Bronchial epithelial cell (primary cell): ENCODE results near the gene SLC41A1. TPM values are rescaled to one million over a fixed set of nuclear protein-coding genes. Genes with fewer than 3 reads are reported as not detected.

ENCODE experiments used
- DNase-seq: peaks from one replicate; pipeline ENCODE4 v3.0.0-alpha.2; 2010; ENCODE audit warnings: low read depth
- FAIRE-seq: peaks from 2 replicates; lab custom pipeline; 2011; peaks lifted over from hg19 to GRCh38; lab: Jason Lieb, UNC
- H3K27me3 ChIP-seq: 2 replicates; pipeline ENCODE4 v1.5.1; 2011; ENCODE audit warnings: low read length; ENCODE audit not compliant: control insufficient read depth, insufficient read depth
- H3K36me3 ChIP-seq: 2 replicates; pipeline ENCODE4 v1.5.1; 2011; ENCODE audit warnings: low read length; ENCODE audit not compliant: control insufficient read depth, insufficient read depth
- H3K4me3 ChIP-seq: 2 replicates; pipeline ENCODE4 v1.5.1; 2011; ENCODE audit warnings: mild to moderate bottlenecking, low read depth, low read length, control low read depth
- total RNA-seq: library from RNA; depleted of rRNA; stranded (reverse); fragments of >200 nt; gene quantifications from 2 replicates; pipeline ENCODE4 v1.2.1, GENCODE V29; 2014
- TF ChIP-seq, protein P1 (sequence below): IDR thresholded peaks from 2 replicates; pipeline ENCODE4 v1.5.1; 2011; ENCODE audit warnings: mild to moderate bottlenecking, moderate library complexity, low read length, control low read depth, inconsistent platforms; ENCODE audit not compliant: insufficient read depth, severe bottlenecking

SLC41A1 gene
- total RNA-seq, 1 donor from 2014 or later, result 6.6 TPM

DNA sequence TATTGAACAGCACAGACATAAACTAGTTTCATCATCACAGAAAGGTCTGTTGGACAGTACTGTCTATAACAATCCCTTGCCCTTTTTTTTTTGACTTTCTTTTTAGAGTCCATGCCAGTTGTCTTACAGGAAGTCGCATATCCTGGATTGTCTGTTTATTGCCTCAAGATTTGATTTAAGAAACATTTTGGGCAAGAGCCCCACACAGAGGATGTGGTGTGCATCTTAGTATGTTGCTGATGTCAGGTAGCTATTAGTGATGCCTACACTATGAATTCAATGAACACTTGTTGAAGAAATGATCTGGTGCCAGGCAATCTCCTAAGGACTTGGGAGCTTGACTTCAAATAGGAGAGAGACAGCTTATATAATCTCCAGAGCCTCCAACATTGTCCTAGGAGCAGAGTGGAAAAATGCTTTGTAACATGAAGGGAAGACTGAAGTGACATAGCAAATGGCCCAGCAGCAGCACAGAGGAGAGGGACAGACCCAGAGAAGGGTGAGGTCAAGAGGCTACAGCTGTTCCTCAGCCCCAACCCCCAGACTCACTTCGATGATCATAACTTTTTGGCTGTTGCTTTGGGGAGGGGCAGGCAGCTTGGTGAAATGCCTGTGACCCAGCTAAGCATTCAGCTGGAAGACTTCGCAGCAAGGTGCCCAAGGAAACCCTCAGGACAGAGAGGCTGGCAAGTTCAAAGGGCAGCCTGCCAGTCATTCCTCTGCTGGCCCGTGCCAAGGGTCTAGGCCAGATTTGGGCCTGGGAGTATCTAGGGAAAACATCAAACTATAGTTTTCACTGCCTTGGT is 30.2 kb downstream of the SLC41A1 start:
- TF ChIP-seq, protein P1, sequence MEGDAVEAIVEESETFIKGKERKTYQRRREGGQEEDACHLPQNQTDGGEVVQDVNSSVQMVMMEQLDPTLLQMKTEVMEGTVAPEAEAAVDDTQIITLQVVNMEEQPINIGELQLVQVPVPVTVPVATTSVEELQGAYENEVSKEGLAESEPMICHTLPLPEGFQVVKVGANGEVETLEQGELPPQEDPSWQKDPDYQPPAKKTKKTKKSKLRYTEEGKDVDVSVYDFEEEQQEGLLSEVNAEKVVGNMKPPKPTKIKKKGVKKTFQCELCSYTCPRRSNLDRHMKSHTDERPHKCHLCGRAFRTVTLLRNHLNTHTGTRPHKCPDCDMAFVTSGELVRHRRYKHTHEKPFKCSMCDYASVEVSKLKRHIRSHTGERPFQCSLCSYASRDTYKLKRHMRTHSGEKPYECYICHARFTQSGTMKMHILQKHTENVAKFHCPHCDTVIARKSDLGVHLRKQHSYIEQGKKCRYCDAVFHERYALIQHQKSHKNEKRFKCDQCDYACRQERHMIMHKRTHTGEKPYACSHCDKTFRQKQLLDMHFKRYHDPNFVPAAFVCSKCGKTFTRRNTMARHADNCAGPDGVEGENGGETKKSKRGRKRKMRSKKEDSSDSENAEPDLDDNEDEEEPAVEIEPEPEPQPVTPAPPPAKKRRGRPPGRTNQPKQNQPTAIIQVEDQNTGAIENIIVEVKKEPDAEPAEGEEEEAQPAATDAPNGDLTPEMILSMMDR, result no peak
- Histone ChIP-seq H3K36me3 (no peaks in the 10 kb centered on the region), H3K27me3 (no peaks in the 10 kb centered on the region), H3K4me3 (no peak overlapping the region)
- FAIRE-seq (no peak), DNase-seq (no peak)

DNA sequence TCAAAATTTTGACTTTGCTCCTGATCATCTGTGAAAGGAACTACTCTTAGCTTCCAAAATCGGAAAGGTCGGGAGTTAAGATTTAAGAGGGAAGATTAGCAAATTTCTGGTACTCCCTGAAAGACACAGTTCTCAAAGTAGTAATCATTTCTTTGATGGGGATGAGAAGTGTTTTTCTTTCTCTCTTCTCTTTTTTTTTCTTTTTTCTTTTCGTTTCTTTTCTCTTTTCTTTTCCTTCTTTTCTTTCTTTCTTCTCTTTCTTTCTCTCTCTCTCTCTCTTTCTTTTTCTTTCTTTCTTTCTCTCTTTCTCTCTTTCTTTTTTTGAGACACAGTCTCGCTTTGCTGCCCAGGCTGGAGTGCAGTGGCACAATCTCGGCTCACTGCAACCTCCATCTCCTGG is 32.7 kb downstream of the SLC41A1 start:
- FAIRE-seq (no peak), DNase-seq (no peak)
- no peaks in the 10 kb centered on the region for H3K36me3 ChIP-seq
- H3K27me3 ChIP-seq, result no peaks in the 10 kb centered on the region
- no peak overlapping the region for H3K4me3 ChIP-seq
- TF ChIP-seq, protein P1, result no peak

DNA sequence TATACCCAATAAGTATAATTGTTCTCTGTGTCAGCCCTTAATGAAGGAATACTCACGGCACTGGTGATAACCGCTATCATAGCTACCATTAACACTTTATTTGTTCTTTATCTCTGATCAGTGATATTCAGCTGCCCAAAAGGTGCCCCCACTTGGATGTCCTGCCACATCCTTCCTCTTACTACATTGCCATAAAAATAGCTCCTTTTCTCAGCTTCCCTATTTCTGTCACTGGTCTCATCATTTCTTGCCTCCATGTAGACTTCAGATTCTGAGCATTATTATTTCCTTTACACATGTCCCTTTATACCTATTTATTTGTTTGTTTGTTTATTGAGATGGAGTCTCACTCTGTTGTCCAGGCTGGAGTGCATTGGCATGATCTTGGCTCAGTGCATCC is 35.0 kb downstream of the SLC41A1 start:
- TF ChIP-seq, protein P1, result no peak
- DNase-seq (no peak), FAIRE-seq (no peak)
- no peaks in the 10 kb centered on the region for H3K27me3 ChIP-seq
- H3K4me3 ChIP-seq, result no peak overlapping the region
- H3K36me3 ChIP-seq, result no peaks in the 10 kb centered on the region

DNA sequence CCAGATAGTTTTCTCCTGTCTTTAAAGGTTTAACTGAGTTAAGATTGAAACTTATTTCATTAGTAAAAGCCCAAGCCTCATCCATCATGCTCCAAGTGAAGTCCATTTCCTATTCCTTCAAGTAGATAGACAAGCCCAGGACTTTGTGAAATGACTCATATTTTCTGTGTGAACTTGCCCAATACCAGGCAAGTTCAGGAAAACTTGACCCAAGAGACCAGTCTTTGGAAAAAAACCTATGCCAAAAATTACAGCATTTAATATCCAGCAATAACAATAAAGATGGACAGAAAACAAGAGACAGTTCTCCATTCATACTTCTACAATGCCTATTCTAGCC is 37.3 kb downstream of the SLC41A1 start:
- DNase-seq (peak; percentile 84), FAIRE-seq (no peak)
- H3K4me3 ChIP-seq, result peak overlapping the region; percentile 90

DNA sequence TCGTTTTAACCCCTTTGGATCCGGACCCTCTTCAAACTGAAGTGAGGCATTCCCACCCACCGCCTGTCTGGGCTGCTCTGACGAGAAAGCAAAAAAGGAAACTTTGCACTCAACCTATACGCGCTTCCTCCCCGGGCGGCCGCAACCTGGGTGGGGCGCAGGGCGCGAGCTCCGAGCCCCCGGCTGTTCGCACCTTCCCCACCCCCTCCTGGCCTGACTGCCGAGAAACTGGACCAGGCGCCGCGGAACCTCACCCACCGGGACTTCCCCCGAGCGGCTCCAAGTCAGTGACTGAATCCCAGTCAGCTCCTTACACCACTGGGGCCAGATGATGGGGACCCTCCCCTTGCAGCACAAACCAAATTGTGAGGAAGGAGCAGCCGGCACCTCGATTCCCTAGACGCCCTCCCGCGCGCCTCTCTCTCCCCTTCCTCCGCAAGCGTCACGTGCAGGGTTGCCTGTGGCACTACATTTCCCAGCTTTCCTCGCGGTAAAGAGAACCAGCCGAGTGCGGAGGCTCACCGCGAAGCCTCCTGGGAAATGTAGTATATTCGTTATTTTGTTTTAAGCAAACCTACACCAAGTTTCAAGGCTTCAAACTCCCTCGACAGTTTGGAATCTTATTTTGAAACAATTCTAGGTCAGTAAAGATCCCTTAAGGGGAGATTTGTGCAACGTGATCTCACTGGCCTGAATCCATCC is 37.8 kb downstream of the SLC41A1 start, which contains the start of gene RAB29:
Gene RAB29 (minus strand): TSS at position 468 of the 702 bp plus-strand sequence. CDS start 526 bp downstream, outside the sequence.
- FAIRE-seq (no peak), DNase-seq (peak; percentile 79)
- H3K36me3 ChIP-seq, result peaks cover 2% of the 10 kb centered on the region
- no peaks in the 10 kb centered on the region for H3K27me3 ChIP-seq
- peak within 1 kb of the TSS; percentile 90 for H3K4me3 ChIP-seq
- TF ChIP-seq, protein P1, result no peak

More for the DNA sequence above, 37.3 kb downstream of the SLC41A1 start:
- Histone ChIP-seq H3K36me3 (no peaks in the 10 kb centered on the region), H3K27me3 (no peaks in the 10 kb centered on the region)
- TF ChIP-seq, protein P1, result no peak
